Ureter (tissue), 1 donor: ENCODE data around the gene PHGDH. TPM values are rescaled to one million over a fixed set of nuclear protein-coding genes. Genes with fewer than 3 reads are reported as not detected.

Source experiments
- DNase-seq: peaks from one replicate; pipeline ENCODE4 v3.0.0-alpha.2; 2020; ENCODE audit warnings: low spot score
- total RNA-seq: library from RNA; stranded (reverse); gene quantifications from one replicate; pipeline ENCODE4 v1.2.4, GENCODE V29; 2023
- donor health status: DM: yes; HTN: yes; CAD: no.

The PHGDH gene
- total RNA-seq = 195 TPM

GRCh38 chr1:119711804-119712341 lies at the start of gene PHGDH:
TSS of gene PHGDH (plus strand) at chr1:119711934. CDS start at chr1:119712023, 89 bp downstream.
- DNase-seq = peak; percentile 82

DNA sequence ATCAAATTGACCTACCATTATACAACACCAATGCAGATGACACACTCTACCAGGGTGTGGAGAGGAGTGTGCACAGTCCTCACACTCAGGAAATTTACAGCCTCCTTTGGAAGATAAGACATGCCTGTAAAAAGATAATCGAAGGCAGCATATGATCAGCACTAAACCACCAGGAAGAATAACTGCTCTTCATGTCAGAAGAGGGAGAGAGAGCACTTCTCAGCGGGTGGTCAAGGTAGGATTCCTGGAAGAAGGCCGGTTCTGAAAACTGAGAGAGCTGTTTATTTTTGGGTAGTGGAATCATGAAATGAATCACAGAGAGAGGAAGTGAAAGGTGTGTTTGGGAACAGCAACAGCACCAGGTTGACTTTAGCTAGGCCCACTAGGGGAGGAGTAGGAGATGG lies 49.7 kb upstream of the PHGDH start:
- DNase-seq = no peak

DNA sequence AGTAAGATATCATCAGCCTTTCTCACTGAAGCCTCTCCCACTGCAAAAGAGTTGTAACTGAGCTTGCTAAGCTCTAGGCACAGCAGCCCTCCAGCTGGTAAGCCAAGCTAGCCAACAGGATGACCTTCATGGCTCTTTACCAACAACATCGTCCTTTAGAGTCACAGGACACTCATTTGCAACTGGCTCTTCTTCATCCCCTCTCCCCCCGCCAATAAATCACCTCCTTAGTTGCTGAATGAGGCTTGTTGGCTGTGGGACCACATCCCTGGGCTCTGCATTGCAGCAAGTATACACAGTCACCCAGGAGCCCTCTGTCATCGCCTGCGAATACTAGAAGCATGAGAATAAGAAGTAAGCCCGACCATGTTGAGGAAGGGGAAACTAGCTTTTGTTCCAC lies 47.7 kb upstream of the PHGDH start:
- DNase-seq = no peak

DNA sequence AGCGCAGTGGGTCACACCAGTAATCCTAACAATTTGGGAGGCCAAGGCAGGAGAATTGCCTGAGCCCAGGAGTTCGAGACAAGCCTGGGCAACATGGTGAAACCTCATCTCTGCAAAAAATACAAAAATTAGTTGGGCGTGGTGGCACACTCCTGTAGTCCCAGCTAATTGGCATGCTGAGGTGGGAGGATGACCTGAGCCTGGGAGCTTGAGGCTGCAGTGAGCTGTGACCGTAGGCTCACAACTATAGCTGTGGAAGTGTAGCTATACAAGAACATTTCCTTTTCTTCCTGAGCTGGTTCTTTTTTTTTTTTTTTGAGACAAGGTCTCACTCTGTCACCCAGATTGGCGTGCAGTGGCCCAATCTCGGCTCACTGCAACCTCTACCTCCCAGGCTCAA lies 44.6 kb upstream of the PHGDH start:
- DNase-seq = no peak

- no peak for DNase-seq
Measured at GRCh38 chr1:119670898-119671297, 40.8 kb upstream of the PHGDH start.

DNA sequence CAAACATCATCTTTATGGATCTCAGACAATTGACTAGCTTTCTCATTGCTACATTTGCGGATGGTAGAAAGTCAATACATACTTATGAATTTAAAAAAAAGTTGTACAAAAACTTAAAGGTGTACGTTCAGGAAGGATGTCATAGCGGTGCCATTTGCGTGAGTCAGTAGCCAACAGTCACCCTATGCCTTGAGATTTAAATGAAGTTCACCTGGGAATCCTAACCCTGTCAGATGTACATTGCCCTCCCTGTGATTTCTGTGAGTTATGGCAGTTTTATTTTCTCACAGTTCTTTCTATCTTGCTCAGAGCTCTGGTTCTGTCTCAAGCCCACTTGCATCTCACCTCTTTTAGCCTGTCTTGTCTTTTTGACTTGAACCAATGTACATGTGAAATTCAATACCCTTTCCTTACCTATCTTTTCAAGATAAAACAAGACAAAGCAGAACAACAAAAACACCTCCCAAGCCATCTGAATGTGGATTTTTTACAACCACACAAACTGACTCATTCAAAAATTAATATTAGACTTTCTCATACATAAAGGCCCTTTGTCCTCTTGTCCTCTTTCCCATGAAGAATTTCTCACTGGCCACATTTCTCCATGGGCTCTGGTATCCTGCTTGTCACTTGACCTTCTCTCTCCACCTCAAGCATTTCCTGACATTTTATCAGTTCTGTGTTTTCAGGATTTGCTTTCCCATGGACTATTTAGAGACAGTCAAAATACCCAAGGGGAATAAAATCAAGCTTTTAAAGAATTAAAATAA lies 38.4 kb upstream of the PHGDH start:
- DNase-seq = no peak

DNA sequence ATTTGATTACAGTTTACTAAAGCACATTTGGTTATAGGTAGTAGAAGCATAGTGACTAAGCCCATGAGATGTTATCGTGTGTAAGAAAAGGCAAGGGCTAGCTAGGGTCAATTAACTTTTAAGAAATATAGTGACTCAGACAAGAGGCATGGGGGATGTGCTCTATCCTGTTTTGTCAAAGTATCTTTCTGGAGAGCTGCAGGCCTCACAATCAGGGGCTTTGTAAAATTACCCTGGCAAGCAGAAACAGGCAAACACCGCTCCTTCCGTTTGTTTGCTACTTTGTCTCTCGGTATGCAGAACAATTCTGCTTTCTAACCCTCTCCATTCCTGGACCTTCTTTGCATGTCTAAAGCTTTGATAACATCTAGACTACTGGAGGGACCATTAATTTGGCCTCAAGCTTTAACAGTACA lies 37.6 kb upstream of the PHGDH start:
- DNase-seq = no peak

GRCh38 chr1:119674835-119675289 lies 36.9 kb upstream of the PHGDH start:
- peak; percentile 58 for DNase-seq

GRCh38 chr1:119675349-119676345 lies 36.1 kb upstream of the PHGDH start:
- DNase-seq = peak; percentile 89

DNA sequence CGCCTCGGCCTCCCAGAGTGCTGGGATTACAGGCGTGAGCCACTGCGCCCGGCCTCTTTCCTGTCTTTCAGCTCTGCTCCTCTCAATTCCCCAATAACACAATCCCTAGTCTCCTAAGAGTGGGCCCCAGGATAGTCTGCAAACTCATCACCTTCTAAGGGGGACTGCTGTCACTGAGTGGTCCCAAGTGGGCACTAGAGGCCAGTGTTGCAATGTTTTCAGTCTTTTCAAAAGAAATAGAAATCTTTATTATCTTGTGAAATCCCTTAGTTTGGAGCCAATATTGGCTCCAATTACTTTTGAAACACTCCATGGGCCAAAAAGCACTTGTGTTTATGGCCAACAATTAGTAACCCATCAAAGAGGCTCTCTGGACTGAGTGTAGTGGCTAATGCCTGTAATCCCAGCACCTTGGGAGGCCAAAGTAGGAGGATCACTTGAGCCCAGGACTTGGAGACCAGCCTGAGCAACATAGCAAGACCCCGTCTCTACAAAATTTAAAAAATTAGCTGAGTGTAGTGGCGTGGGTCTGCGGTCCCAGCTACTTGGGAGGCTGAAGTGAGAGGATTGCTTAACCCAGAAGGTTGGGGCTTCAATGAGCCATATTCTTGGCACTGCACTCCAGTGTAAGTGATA lies 35.0 kb upstream of the PHGDH start:
- DNase-seq = no peak

GRCh38 chr1:119679223-119679622 lies 32.5 kb upstream of the PHGDH start:
- no peak for DNase-seq

GRCh38 chr1:119680193-119680592 lies 31.5 kb upstream of the PHGDH start:
- no peak for DNase-seq

DNA sequence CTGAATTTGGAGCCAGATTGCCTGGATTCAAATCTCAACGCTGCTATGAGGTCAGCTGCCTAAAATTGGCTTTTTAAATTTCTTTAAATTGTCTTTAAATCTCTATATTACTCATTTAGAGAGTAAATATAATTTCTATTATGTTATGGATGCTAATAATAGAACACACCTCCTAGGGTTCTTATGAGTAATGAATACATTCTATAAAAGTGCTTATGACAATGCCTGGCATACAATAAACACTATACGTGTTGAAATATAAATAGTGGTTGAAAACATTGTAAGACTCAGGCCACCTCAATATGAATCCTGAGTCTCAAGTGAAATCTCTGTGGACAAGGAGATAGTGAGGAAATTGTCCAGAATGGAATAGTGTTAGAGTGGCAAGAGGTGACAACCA lies 31.0 kb upstream of the PHGDH start:
- DNase-seq = no peak

- DNase-seq = no peak
Measured at GRCh38 chr1:119681560-119681959, 30.2 kb upstream of the PHGDH start.

GRCh38 chr1:119682141-119682540 lies 29.6 kb upstream of the PHGDH start:
- DNase-seq = no peak

DNA sequence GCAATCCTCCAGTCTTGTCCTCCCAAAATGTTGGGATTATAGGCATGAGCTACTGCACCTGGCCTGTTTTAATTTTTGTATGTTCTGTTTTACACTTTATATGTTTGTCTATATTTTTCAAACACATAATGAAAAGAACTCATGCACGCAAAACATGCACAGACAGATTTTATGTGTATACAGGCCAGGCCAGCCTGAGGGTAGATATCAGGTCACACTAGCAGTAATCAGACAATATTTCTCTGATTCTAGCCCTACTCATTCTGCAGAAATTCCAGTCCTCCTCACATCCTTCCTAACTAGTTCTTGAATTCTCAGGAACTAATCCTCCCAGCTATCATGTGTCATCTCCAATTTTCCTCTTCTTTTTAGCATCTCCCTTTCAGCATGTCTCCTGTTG lies 27.8 kb upstream of the PHGDH start:
- DNase-seq = no peak

DNA sequence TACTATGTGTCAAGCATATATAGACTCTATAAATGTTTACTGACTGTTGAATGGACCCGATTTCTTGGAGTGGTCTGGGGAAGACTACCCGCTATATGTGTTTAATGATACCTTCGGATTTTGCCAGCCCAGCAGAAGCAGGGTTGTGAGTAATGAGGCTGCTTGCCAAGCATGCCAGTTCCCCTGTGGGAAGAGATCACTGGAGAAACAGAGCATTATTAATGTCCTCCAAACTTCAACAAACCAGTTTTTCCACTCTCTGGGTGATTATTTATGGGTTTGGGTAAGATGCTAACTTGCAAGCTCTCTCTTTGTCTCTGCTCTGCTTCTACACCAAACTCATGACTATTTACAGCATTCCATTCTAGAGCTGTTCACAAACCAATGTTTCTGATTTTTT lies 25.1 kb upstream of the PHGDH start:
- DNase-seq = peak; percentile 56

- no peak for DNase-seq
Measured at GRCh38 chr1:119687434-119688079, 24.2 kb upstream of the PHGDH start.

DNA sequence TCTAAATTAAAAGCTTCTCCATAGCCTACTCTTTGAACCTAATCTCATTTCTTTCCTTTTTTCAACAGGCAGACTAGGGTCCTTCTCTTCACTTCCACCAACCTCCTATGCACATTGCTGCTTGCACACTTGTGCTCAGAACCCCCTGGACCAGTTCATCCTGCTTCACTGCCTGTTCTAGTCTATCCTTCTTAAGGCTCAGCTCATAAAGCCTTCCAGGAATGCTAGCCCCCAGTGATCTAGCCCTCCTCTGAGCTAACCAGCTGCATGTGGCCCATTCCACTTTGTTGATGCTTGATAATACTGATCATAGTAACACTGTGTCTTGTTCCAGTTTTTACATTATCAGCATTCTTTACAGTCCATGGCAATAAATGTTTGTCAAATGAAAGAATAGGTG lies 22.9 kb upstream of the PHGDH start:
- DNase-seq = no peak

DNA sequence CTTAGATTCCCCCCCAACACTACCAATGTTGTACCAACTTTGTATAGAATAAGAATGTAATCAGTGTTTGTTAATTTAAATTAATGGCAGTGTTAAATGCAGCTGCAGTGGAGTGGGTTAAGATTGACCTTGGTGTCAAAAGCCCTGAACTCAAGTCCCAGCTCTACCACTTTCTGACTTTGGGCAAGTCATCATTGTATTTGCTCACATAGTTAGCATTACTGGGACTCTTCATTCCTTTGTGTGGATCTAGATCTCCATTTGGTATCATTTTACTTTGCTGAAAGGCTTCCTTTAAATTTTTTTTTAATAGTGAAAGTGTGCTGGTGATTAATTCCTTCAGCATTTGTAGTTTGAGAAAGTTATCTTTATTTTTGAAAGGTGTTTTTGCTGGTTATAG lies 22.2 kb upstream of the PHGDH start:
- DNase-seq = no peak

DNA sequence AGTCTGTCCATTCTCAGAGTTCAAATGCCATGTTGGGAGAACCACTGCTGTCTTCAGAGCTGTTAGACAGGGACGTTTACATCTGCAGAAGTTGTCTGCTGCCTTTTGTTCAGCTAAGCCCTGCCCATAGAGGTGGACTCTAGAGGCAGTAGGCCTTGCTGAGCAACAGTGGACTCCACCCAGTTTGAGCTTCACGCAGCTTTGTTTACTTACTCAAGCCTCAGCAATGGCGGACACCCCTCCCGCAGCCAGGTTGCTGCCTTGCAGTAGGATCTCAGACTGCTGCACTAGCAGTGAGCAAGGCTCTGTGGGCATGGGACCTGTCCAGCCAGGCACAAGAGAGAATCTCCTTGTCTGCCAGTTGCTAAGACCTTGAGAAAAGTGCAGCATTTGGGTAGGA lies 14.9 kb upstream of the PHGDH start:
- peak; percentile 49 for DNase-seq
